ENCODE results near the gene PLA2G1B.

Gene PLA2G1B

DNA sequence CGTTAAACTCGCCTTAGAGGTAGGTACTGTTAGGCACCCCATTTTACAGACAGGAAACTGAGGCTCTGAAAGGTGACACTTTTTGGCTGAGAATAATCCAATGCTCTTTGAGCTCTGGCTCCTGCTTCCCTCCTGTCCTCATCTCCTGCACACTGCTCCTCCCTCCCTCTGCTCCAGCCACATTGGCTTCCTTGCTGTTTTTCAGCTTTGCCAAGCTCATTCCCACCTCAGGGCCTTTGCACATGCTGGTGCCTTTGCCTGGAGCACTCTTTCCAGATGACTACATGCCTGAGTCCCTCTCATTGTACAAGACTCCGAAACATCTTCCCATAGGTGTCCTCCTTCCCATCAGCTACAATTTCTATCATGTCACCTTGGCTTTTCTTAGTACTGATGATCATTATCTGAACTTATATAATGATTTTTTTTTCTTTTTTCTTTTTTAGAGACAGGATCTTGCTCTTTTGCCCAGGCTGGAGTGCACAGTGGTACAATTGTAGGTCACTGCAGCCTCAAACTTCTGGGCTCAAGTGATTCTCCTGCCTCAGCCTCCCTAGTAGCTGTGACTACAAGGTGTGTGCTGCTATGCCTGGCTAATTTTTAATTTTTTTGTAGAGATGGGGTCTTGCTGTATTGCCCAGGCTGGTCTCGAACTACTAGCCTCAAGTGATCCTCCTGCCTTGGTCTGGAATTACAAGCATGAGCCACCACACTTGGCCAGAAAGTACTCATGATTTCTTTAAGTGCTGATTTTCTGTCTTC is 26.2 kb upstream of the PLA2G1B start:
- POLR2A ChIA-PET: no interaction called here
- DNase-seq (ENCODE audit: low read depth, low spot score): no peak
- TF ChIP-seq, protein P1, sequence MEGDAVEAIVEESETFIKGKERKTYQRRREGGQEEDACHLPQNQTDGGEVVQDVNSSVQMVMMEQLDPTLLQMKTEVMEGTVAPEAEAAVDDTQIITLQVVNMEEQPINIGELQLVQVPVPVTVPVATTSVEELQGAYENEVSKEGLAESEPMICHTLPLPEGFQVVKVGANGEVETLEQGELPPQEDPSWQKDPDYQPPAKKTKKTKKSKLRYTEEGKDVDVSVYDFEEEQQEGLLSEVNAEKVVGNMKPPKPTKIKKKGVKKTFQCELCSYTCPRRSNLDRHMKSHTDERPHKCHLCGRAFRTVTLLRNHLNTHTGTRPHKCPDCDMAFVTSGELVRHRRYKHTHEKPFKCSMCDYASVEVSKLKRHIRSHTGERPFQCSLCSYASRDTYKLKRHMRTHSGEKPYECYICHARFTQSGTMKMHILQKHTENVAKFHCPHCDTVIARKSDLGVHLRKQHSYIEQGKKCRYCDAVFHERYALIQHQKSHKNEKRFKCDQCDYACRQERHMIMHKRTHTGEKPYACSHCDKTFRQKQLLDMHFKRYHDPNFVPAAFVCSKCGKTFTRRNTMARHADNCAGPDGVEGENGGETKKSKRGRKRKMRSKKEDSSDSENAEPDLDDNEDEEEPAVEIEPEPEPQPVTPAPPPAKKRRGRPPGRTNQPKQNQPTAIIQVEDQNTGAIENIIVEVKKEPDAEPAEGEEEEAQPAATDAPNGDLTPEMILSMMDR (IDR thresholded peaks at IDR 0.05; ENCODE audit: insufficient read depth, low read length, missing control alignments): no peak
- H3K4me3 ChIP-seq (ENCODE audit: low read depth, low read length): no peak overlapping the region
- CTCF ChIA-PET: interaction anchor here (0.7 to 11.0 kb wide), 14 partner anchors 9 to 295 kb away, joined by 3 to 160 read pairs (median 4); no protein-coding TSS in a partner anchor

DNA sequence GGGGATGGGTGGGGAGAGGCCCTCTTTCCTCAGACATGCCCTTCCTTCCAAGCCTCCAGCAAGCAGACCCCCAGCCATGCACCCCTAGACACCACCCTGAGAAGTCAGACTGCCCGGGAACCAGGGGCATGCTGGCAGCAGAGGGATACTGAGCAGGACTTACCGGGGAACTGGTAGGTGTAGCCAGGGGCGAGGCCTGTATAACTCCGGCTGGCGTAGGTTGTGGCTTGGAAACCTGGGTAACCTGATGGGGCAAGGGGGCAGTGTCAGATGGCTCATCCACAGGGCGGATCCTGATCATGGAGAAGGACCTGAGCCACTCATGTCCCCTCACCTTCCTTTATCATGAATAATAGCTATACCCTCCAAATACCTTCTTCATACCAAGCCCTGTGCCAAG is 25.6 kb upstream of the PLA2G1B start:
- CTCF ChIA-PET: interaction anchor here (0.7 to 11.0 kb wide), 9 partner anchors 8 to 296 kb away, joined by 3 to 160 read pairs (median 4); no protein-coding TSS in a partner anchor
- H3K4me3 ChIP-seq (ENCODE audit: low read depth, low read length): no peak overlapping the region
- POLR2A ChIA-PET: no interaction called here
- no peak for DNase-seq (ENCODE audit: low read depth, low spot score)
- TF ChIP-seq, protein P1 (IDR thresholded peaks at IDR 0.05; ENCODE audit: insufficient read depth, low read length, missing control alignments): no peak

DNA sequence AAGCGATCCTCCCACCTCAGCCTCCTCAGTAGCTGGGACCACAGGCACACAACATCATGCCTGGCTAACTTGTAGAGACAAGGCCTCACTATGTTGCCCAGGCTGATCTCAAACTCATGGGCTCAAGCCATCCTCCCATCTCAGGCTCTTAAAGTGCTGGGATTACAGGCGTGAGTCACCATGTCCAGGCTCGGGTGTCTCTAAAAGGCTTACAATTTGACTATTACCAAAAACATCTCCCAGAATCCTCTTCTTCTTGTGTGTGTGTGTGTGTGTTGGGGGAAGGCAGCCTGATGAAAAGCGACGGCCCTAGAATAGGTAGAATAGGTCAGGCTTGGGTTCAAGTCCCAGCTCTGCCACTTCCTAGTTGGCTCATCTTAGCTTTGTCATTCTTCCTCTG is 24.5 kb upstream of the PLA2G1B start:
- H3K4me3 ChIP-seq (ENCODE audit: low read depth, low read length): no peak overlapping the region
- ChIA-PET POLR2A (interaction anchor here (0.8 kb wide), 1 partner anchor 1048 kb away, joined by 3 read pairs; no protein-coding TSS in a partner anchor), CTCF (interaction anchor here (1.1 to 11.0 kb wide), 7 partner anchors 8 to 79 kb away, joined by 3 to 160 read pairs (median 3); no protein-coding TSS in a partner anchor)
- peak; percentile 17 for DNase-seq (ENCODE audit: low read depth, low spot score)
- TF ChIP-seq, protein P1 (IDR thresholded peaks at IDR 0.05; ENCODE audit: insufficient read depth, low read length, missing control alignments): no peak

DNA sequence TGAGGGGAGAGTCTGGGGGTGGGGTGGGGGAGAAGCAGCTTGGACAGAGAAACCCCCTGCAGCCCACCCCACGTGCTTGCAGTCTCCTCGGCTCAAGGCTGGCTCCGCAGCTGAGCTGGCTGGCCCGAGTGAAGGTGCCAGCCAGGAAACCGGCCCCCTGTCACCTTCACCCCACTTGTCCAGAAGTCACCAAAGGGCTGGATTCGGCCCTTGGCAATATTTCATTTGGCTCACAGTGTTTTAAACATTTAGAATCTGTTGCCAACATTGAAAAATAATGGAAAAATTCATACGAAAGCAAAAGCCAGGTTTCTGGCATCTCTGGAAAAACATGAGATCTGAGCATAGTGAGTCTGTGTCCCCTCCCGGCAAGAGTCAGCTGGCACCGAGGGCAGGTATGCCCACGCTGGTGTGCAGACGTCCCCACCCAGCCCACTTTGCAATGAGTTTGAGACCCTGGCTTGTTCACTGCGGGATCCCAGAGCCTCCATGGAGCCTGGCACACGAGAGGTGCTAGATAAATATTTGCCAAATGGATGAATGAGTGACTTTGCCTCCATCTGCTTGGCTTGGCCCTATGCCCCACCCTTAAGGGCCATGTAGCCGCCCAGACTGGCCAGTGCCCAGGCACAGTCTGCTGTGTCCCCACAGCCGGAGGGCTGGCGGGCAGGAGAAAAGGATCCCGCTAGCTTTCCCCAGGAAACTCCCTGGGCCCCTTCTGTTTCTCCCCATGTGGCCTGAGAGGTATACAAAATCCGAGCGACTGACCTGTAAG is 23.2 kb upstream of the PLA2G1B start:
- CTCF ChIA-PET: interaction anchor here (0.7 to 2.1 kb wide), 7 partner anchors 10 to 80 kb away, joined by 3 to 7 read pairs (median 3); no protein-coding TSS in a partner anchor
- POLR2A ChIA-PET: no interaction called here
- no peak for DNase-seq (ENCODE audit: low read depth, low spot score)
- TF ChIP-seq, protein P1 (IDR thresholded peaks at IDR 0.05; ENCODE audit: insufficient read depth, low read length, missing control alignments): no peak
- no peak overlapping the region for H3K4me3 ChIP-seq (ENCODE audit: low read depth, low read length)

DNA sequence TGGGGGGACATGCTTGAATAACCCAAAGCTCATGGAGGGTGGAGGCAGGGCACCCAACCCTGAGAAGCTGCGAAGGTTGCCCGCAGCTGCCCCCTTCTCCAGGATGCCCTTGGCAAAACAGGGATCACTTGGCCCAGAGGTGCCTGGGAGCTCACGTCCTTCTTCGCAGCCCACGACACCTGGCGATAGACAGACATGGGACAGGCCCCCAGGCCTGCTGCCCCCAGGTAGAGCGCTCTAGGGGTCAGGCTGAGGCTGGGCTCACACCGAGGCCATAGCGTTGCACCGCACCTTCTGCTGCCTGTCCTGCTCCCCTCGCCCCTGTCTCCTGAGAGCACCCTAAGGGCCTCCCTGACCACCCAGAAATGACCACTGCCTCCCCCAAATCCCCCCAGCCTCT is 20.2 kb upstream of the PLA2G1B start:
- TF ChIP-seq, protein P1 (IDR thresholded peaks at IDR 0.05; ENCODE audit: insufficient read depth, low read length, missing control alignments): no peak
- no peak overlapping the region for H3K4me3 ChIP-seq (ENCODE audit: low read depth, low read length)
- ChIA-PET CTCF (interaction anchor here (1.0 to 1.7 kb wide), 2 partner anchors 83 to 302 kb away, joined by 3 to 5 read pairs; no protein-coding TSS in a partner anchor), POLR2A (no interaction called here)
- DNase-seq (ENCODE audit: low read depth, low spot score): no peak

DNA sequence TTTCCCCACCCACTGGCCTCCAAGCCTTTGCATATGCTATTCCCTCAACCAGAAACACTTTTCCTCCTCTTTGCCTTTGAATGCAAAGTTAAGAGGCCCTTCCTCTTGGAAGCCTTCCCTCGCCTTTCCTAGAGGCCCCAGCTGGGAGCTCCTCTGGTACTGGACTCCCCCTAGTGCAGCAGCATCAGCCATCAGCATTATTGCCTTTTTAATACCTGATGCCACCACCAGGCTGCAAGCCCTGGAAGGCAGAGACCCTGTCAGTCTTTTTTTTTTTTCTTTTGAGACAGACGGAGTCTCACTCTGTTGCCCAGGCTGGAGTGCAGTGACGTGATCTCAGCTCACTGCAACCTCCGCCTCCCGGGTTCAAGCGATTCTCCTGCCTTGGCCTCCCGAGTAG is 19.1 kb upstream of the PLA2G1B start:
- DNase-seq (ENCODE audit: low read depth, low spot score): no peak
- ChIA-PET POLR2A (no interaction called here), CTCF (interaction anchor here (0.8 to 1.7 kb wide), 3 partner anchors 8 to 84 kb away, joined by 3 to 5 read pairs (median 3); no protein-coding TSS in a partner anchor)
- TF ChIP-seq, protein P1 (IDR thresholded peaks at IDR 0.05; ENCODE audit: insufficient read depth, low read length, missing control alignments): no peak
- H3K4me3 ChIP-seq (ENCODE audit: low read depth, low read length): no peak overlapping the region
